Esophagus (tissue), 2 donors: Measurements from ENCODE around the gene RGS7. TPM values are rescaled to one million over a fixed set of nuclear protein-coding genes. Genes with fewer than 3 reads are reported as not detected.

Source experiments
- H3K27ac ChIP-seq, 2 donors: one replicate each; pipeline ENCODE4 v1.5.1; 2013; ENCODE audit warnings: low read depth in 2 of 2, mild to moderate bottlenecking in 2 of 2, inconsistent platforms in 1 of 2, low read length in 1 of 2, moderate library complexity in 1 of 2
- H3K27me3 ChIP-seq, 2 donors: one replicate each; pipeline ENCODE4 v1.6.1; 2013; ENCODE audit warnings: low read length in 2 of 2, control low read depth in 1 of 2, mild to moderate bottlenecking in 1 of 2; ENCODE audit not compliant: insufficient read depth in 2 of 2, control insufficient read depth in 1 of 2
- H3K36me3 ChIP-seq, 2 donors: one replicate each; pipeline ENCODE4 v1.6.1; 2013; ENCODE audit warnings: low read length in 1 of 2; ENCODE audit not compliant: control insufficient read depth in 2 of 2, insufficient read depth in 2 of 2
- H3K4me1 ChIP-seq, 2 donors: one replicate each; pipeline ENCODE4 v1.6.1; 2013; ENCODE audit warnings: low read length in 1 of 2; ENCODE audit not compliant: control insufficient read depth in 2 of 2, insufficient read depth in 2 of 2
- H3K4me3 ChIP-seq, 2 donors: one replicate each; pipeline ENCODE4 v1.5.1; 2013; ENCODE audit warnings: low read length in 2 of 2, mild to moderate bottlenecking in 2 of 2, low read depth in 1 of 2, moderate library complexity in 1 of 2
- H3K9me3 ChIP-seq, 2 donors: one replicate each; pipeline ENCODE4 v1.6.1; 2013; ENCODE audit warnings: mild to moderate bottlenecking in 2 of 2, low read depth in 1 of 2, low read length in 1 of 2, moderate library complexity in 1 of 2; ENCODE audit not compliant: control insufficient read depth in 2 of 2, insufficient read depth in 1 of 2
- WGBS, 2 donors: extraction: QIAGEN DNeasy Blood & Tissue Kit; methylation state at CpG; one replicate each; pipeline ENCODE4 v1.1.7; 2013; 5-methylcytosine and 5-hydroxymethylcytosine counted together
- polyA plus RNA-seq, 2 donors: library from polyadenylated mRNA; stranded (reverse); fragments of 200-250 nt; gene quantifications; one replicate each; pipeline ENCODE4 v1.2.3, GENCODE V29; 2013
- donor health status: healthy with polysubstance abuse.
- donor health status: Bipolar disorder and iron deficiency.

Gene RGS7
- polyA plus RNA-seq, 2 donors, result 0.02 TPM; not detected in 1

- Histone ChIP-seq H3K9me3 (no peaks in the 10 kb centered on the region), H3K27ac (no peak overlapping the region), H3K36me3 (no peaks in the 10 kb centered on the region), H3K4me3 (no peak overlapping the region), H3K27me3 (no peaks in the 10 kb centered on the region), H3K4me1 (peaks cover 0 to 2% of the 10 kb centered on the region in 2 donors)
- 57 to 65% methylated on average over 1 of the region's 1 CpG for WGBS, 2 donors
Observed at GRCh38 chr1:240808381-240808780, 548.6 kb downstream of the RGS7 start.

GRCh38 chr1:240806200-240806745 lies 550.7 kb downstream of the RGS7 start:
- H3K4me1 ChIP-seq, result peaks cover 0 to 2% of the 10 kb centered on the region in 2 donors
- no peak overlapping the region for H3K27ac ChIP-seq
- 82 to 86% methylated on average over 5 of the region's 5 CpGs for WGBS, 2 donors
- no peaks in the 10 kb centered on the region for H3K9me3 ChIP-seq
- no peaks in the 10 kb centered on the region for H3K36me3 ChIP-seq
- no peaks in the 10 kb centered on the region for H3K27me3 ChIP-seq
- no peak overlapping the region for H3K4me3 ChIP-seq

- Histone ChIP-seq H3K9me3 (no peaks in the 10 kb centered on the region), H3K27ac (no peak overlapping the region), H3K36me3 (no peaks in the 10 kb centered on the region), H3K4me3 (no peak overlapping the region), H3K27me3 (no peaks in the 10 kb centered on the region), H3K4me1 (peaks cover 0 to 2% of the 10 kb centered on the region in 2 donors)
- 67 to 68% methylated on average over 2 of the region's 2 CpGs for WGBS, 2 donors
Observed at GRCh38 chr1:240804475-240804874, 552.5 kb downstream of the RGS7 start.

DNA sequence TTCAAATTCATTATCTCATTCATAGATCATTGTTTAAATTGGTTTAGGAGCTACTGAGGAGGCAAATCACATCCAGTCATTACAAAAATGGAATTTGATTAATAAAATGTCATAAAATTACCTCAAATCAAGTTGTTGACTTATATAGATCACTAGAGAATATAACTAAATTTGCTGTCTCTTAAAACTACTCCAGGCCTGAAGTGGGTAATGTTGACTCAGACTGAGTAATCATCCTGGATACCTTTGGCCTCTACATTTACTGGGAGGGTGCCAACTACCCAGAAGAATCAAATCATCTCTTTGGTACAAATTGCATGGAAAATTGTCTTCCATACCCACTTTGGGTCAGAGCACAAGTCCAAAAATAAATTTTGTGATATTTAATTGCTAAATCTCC lies 553.9 kb downstream of the RGS7 start:
- no peak overlapping the region for H3K4me3 ChIP-seq
- no peaks in the 10 kb centered on the region for H3K9me3 ChIP-seq
- no peaks in the 10 kb centered on the region for H3K4me1 ChIP-seq
- H3K27ac ChIP-seq, result no peak overlapping the region
- no peaks in the 10 kb centered on the region for H3K27me3 ChIP-seq
- no peaks in the 10 kb centered on the region for H3K36me3 ChIP-seq

GRCh38 chr1:240802271-240802670 lies 554.7 kb downstream of the RGS7 start:
- 91 to 92% methylated on average over 2 of the region's 2 CpGs for WGBS, 2 donors

DNA sequence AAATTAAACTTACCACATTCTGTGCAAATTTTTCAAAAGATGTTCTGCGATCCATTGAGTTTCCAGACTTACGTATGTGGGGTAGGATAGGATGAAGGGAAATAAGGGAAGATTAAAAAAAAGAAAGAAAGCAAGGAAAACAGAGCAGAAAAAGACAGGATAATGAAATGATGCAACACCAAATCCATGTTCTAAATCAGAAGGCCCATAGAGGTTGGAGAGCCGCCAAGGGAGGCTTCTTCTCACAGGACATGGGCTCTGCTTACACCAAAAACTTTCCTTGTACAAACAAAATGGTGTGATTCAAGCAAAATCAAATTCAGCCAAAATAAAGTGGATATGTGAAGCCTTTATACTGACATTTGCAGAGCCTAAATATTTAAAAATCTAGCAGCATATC lies 555.6 kb downstream of the RGS7 start:
- 91 to 92% methylated on average over 3 of the region's 3 CpGs for WGBS, 2 donors
- H3K4me1 ChIP-seq, result no peaks in the 10 kb centered on the region
- H3K36me3 ChIP-seq, result no peaks in the 10 kb centered on the region
- H3K9me3 ChIP-seq, result no peaks in the 10 kb centered on the region
- H3K4me3 ChIP-seq, result no peak overlapping the region
- no peak overlapping the region for H3K27ac ChIP-seq
- no peaks in the 10 kb centered on the region for H3K27me3 ChIP-seq

More at GRCh38 chr1:240802271-240802670, 554.7 kb downstream of the RGS7 start:
- no peaks in the 10 kb centered on the region for H3K4me1 ChIP-seq
- no peaks in the 10 kb centered on the region for H3K27me3 ChIP-seq
- no peaks in the 10 kb centered on the region for H3K9me3 ChIP-seq
- H3K36me3 ChIP-seq, result no peaks in the 10 kb centered on the region
- H3K27ac ChIP-seq, result no peak overlapping the region
- no peak overlapping the region for H3K4me3 ChIP-seq

- H3K4me3 ChIP-seq, result no peak overlapping the region
- H3K27me3 ChIP-seq, result no peaks in the 10 kb centered on the region
- H3K27ac ChIP-seq, result no peak overlapping the region
- H3K36me3 ChIP-seq, result no peaks in the 10 kb centered on the region
- H3K9me3 ChIP-seq, result no peaks in the 10 kb centered on the region
- 63 to 75% methylated on average over 1 of the region's 1 CpG for WGBS, 2 donors
- no peaks in the 10 kb centered on the region for H3K4me1 ChIP-seq
Observed at GRCh38 chr1:240800291-240800690, 556.7 kb downstream of the RGS7 start.

DNA sequence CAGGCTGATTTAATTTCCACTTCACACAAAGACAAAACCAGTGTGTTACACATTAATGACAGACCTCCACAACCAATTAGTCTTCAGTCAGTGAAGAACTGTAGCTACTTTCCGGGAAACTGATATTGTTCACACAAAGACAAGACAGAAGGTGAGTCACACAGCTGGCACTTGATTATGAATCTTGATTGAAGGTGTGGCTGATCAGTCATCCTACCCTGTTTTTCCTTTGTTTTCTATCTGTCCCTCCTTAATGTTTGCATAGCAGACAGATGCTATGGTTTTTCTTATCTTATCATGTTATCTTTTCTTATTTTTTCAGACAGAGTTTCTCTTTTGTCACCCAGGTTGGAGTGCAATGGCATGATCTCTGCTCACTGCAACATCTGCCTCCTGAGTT lies 560.0 kb downstream of the RGS7 start:
- no peaks in the 10 kb centered on the region for H3K36me3 ChIP-seq

GRCh38 chr1:240794046-240794843 lies 562.8 kb downstream of the RGS7 start:
- WGBS, 2 donors, result 61 to 69% methylated on average over 6 of the region's 6 CpGs
- Histone ChIP-seq H3K9me3 (peaks cover 0 to 2% of the 10 kb centered on the region in 2 donors), H3K36me3 (no peaks in the 10 kb centered on the region), H3K4me1 (no peaks in the 10 kb centered on the region), H3K27ac (no peak overlapping the region), H3K4me3 (no peak overlapping the region), H3K27me3 (no peaks in the 10 kb centered on the region)

More for the DNA sequence above, 560.0 kb downstream of the RGS7 start:
- Histone ChIP-seq H3K27ac (no peak overlapping the region), H3K27me3 (no peaks in the 10 kb centered on the region), H3K4me1 (no peaks in the 10 kb centered on the region), H3K9me3 (peaks cover 0 to 2% of the 10 kb centered on the region in 2 donors), H3K4me3 (no peak overlapping the region)
- 42 to 59% methylated on average over 1 of the region's 1 CpG for WGBS, 2 donors
